ENCODE data around the gene ARHGAP23.
"Not testable (repeated sequence)": the region's sequence is repeated elsewhere in the genome, so short reads cannot be mapped to it uniquely, and the experiment has no call there.

Gene ARHGAP23

DNA sequence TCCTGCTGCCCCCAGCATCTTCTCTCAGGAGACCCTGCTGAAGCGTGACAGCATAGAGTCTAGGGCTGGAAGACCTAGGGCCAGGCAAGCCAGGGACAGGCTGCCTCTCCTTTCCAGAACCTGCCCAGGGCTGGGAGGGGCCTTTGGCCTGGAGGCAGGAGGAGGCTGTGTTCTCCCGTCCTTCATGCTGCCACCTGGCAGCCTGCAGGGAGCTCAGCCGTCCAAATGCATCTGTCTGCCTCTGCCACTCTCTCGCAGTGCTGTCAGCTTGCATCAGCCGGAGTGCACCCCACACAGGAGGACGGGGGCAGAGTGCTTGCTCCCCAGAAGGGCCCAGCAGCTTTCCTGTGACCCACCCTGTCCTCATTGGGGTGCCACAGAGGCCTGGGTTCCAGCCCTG, 31.3 kb downstream of the ARHGAP23 start:
- Mint-ChIP-seq H3K9me3 (no peaks in the 10 kb centered on the region), H3K27me3 (ENCODE audit: low read depth) (peaks cover 19% of the 10 kb centered on the region), H3K27ac (no peak overlapping the region), H3K4me1 (ENCODE audit: low read depth) (peaks cover 2% of the 10 kb centered on the region), H3K36me3 (ENCODE audit: low read depth) (no peaks in the 10 kb centered on the region), H3K4me3 (no peak overlapping the region)

DNA sequence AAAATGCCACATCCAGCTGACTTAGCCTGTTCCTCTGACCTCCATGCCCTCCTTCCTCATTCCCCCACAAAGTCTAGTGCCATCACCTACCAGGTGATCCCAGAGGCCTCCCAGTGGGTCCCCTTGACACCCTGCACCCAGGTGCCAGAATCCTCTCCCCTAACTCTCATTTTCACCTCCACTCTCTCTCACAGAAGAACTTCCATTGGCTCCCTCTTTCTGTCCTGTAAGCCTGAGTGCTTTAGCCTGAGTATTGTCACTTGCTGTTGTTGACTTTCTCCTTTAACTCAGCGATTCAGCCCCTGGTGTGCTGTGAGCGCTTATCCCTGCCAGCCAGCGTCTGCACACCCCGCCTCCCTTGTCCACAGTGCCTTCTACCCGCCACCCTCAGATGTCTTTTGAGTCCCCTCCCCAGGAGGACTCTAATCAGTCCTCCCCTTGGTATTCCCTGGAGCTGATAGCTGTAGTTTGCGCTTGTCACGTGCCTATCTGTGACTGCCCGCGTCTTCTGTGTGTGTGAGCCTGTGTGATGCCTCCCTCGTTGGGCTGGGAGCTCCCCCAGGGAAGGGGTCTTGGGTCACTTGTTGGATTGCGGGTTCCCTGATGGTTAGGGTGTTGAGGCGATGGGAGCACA, 31.9 kb downstream of the ARHGAP23 start:
- peaks cover 13% of the 10 kb centered on the region for H3K27me3 Mint-ChIP-seq (ENCODE audit: low read depth)
- H3K4me3 Mint-ChIP-seq, result no peak overlapping the region
- H3K36me3 Mint-ChIP-seq (ENCODE audit: low read depth), result no peaks in the 10 kb centered on the region
- H3K4me1 Mint-ChIP-seq (ENCODE audit: low read depth), result no peaks in the 10 kb centered on the region
- no peaks in the 10 kb centered on the region for H3K9me3 Mint-ChIP-seq
- H3K27ac Mint-ChIP-seq, result no peak overlapping the region

DNA sequence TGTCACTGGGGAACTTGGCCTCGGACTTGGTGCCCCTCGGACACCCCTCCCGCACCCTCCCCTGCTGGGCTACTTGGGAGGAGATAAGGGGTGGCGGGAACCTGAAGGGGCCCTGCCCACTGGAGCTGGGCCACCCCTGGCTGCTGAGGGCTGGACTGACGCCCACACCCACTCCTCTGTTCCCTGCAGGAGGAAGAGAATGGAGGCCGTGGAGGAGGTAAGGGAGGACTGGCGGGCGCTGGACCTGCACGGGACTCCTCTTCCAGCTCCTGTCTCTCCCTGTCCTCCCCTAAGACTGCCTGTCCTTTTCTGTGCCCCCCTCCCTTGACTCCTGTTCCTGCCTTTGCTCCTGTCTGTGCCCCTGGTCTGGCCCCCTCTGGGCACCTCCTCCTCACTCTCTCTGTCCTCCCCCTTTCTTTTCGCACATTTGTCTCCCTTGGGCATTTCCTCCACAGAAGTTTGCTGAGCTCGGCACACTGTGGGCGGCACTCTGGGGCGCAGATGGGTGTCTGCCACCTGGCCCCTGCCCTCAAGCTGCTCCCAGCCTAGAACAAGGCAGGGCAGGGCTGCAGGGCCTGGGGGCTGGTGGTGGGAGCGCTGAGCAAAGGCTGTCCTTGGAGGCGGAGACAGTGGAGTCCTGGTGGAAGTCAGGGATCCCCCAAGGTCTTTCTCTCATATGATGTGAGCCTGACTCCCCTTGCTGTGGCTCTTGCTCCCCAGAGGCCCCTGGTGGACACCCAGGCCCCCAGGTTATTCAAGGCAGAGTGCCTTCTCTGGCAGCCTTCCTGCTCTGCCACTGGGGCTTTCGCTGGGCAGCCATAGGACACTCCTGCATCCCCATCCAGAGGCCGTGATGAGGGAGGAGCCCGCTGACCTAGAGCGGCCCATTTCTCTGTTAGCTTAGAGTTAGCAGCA, 32.7 kb downstream of the ARHGAP23 start:
- Mint-ChIP-seq H3K27ac (no peak overlapping the region), H3K4me1 (ENCODE audit: low read depth) (no peaks in the 10 kb centered on the region), H3K9me3 (no peaks in the 10 kb centered on the region), H3K4me3 (no peak overlapping the region), H3K36me3 (ENCODE audit: low read depth) (no peaks in the 10 kb centered on the region), H3K27me3 (ENCODE audit: low read depth) (peaks cover 9% of the 10 kb centered on the region)

DNA sequence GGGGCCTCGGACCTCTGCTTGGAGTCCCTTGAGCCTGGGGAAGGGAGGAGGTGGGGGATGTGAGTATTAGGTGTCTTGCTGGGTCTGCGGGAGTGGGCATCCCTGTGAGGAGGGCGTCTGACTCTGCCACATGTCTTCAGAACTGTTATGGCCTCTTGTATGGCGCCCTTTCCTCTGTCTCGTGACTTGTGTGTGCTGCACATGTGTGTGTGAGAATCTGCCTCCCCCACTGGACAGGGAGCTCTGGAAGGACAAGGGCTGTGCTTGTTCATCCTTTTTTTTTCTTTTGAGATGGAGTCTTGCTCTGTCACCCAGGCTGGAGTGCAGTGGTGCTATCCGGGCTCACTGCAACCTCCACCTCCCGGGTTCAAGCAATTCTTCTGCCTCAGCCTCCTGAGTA, 33.4 kb downstream of the ARHGAP23 start:
- Mint-ChIP-seq H3K4me3 (no peak overlapping the region), H3K9me3 (no peaks in the 10 kb centered on the region), H3K27me3 (ENCODE audit: low read depth) (peaks cover 6% of the 10 kb centered on the region), H3K27ac (no peak overlapping the region), H3K4me1 (ENCODE audit: low read depth) (no peaks in the 10 kb centered on the region), H3K36me3 (ENCODE audit: low read depth) (no peaks in the 10 kb centered on the region)

DNA sequence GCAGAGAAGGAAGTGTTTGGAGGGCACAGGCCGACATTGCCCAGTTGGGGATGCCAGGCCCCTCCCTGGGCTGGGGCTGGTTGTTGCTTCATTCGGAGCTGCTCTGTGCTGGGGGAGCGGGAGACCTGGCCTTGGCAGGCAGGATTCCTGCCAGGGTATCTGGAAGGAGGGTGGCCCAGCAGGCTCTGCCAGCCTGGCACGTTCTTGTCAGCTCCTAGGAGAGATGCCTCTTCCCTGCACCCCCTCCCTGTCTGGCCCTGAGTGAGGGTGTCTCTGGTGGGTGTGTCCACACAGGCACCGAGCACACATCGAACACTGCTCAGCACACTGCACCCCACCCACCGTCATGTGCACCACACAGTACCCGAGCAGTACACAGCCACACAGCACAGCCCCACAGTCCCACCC, 35.2 kb downstream of the ARHGAP23 start:
- Mint-ChIP-seq H3K4me1 (ENCODE audit: low read depth) (no peaks in the 10 kb centered on the region), H3K9me3 (no peaks in the 10 kb centered on the region), H3K4me3 (no peak overlapping the region), H3K36me3 (ENCODE audit: low read depth) (no peaks in the 10 kb centered on the region), H3K27ac (no peak overlapping the region), H3K27me3 (ENCODE audit: low read depth) (no peaks in the 10 kb centered on the region)

DNA sequence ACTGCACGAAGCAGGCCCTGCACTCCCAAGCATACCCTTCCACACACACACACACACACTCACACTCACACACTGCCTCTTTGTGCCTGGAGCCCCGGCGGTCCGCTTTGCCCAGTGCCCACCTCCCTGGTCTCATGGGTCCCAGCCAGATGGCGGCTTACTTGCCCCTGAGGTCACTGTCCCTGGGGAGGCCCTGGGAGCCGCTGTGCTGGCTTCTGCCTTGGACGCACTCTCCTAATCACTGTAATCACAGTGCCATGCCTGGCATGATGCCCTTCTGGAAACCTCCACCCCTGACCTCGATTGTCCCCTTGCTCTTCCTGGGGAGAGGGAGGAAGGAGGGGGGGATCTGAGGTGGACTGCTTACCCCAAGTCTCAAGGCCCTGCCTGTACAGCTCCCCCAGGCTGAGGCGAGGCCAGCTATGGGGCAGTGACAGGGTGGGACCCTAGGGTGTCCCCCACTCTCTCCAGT, 36.0 kb downstream of the ARHGAP23 start:
- Mint-ChIP-seq H3K4me3 (no peak overlapping the region), H3K36me3 (ENCODE audit: low read depth) (no peaks in the 10 kb centered on the region), H3K4me1 (ENCODE audit: low read depth) (no peaks in the 10 kb centered on the region), H3K9me3 (no peaks in the 10 kb centered on the region), H3K27ac (no peak overlapping the region), H3K27me3 (ENCODE audit: low read depth) (no peaks in the 10 kb centered on the region)

DNA sequence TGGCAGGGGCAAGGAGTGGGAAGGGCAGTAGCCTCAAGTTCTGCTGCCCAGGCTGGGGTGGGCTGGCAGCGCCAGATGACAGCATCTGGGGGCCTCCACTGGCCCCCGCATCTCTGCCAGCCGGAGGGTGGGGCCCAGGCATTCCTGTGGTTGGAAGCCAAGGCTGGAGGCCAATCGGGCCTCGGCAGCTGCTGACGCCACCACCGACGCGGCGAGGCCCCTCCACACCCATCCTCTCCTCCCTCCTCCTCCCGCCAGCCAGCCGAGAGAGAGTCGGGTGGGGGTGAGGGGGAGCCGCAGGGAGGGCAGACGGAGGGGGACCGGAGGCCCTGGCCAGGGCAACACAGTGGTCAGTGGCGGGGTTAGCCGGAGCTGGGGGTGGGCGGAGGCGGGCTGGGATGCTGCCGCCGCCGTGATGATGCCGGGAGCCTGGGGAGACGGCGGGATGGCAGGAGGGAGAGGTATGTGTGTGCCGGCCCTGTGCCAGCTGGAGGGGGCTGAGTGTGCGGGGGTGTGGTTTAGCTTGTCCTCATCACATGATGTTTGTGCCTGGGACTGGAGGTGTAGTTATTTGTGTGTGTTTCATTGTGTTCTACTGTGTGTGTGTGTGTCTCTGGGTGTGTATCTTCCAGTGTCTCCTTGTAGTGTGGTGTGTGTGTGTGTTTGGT, 36.6 kb downstream of the ARHGAP23 start:
- no peaks in the 10 kb centered on the region for H3K36me3 Mint-ChIP-seq (ENCODE audit: low read depth)
- no peaks in the 10 kb centered on the region for H3K9me3 Mint-ChIP-seq
- H3K27ac Mint-ChIP-seq, result no peak overlapping the region
- H3K27me3 Mint-ChIP-seq (ENCODE audit: low read depth), result no peaks in the 10 kb centered on the region
- H3K4me3 Mint-ChIP-seq, result no peak overlapping the region
- no peaks in the 10 kb centered on the region for H3K4me1 Mint-ChIP-seq (ENCODE audit: low read depth)

DNA sequence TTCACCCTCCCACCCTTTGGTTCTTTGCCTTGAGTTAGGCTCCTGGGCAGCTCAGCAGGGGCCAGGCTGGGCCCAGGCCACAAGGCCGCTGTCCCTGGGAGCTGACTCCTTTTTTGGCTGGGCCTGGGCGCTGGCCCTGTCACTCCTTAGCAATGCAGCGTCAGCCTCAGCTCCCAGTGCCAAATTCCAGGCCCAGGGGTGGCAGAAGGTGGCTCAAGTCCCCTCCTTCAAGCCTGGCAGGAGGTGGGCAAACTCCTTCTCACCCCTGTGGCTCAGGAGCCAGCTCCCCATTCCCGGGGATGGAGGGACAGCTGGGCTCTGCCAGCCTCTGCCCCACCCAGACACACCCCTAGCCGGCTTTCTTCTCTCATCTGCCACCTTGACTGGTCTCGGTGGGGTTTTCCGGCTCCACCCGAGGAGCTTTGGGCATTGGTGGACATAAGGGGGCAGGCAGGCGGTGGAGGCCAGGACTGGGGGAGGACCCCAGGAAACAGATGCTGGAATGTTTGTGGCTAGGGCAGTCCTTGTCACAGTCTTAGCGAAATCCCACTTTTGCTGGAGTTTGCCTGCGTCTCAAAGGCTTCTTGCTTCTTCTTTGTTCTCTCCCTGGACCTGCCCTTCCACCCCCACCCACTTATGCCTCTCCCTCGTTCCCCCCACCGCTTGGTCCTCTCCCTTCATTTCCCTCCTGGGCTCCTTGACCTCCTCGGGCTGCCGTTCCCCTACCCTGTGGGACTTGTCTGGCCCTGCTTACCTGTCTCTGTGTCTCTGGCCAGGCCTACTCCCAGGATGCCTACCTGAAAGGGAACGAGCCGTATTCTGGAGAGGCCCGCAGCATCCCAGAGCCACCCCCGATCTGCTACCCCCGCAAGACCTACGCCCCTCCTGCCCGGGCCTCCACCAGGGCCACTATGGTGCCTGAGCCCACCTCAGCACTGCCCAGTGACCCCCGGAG, 37.4 kb downstream of the ARHGAP23 start:
- Mint-ChIP-seq H3K27me3 (ENCODE audit: low read depth) (no peaks in the 10 kb centered on the region), H3K4me1 (ENCODE audit: low read depth) (no peaks in the 10 kb centered on the region), H3K9me3 (no peaks in the 10 kb centered on the region), H3K27ac (no peak overlapping the region), H3K36me3 (ENCODE audit: low read depth) (no peaks in the 10 kb centered on the region), H3K4me3 (no peak overlapping the region)

DNA sequence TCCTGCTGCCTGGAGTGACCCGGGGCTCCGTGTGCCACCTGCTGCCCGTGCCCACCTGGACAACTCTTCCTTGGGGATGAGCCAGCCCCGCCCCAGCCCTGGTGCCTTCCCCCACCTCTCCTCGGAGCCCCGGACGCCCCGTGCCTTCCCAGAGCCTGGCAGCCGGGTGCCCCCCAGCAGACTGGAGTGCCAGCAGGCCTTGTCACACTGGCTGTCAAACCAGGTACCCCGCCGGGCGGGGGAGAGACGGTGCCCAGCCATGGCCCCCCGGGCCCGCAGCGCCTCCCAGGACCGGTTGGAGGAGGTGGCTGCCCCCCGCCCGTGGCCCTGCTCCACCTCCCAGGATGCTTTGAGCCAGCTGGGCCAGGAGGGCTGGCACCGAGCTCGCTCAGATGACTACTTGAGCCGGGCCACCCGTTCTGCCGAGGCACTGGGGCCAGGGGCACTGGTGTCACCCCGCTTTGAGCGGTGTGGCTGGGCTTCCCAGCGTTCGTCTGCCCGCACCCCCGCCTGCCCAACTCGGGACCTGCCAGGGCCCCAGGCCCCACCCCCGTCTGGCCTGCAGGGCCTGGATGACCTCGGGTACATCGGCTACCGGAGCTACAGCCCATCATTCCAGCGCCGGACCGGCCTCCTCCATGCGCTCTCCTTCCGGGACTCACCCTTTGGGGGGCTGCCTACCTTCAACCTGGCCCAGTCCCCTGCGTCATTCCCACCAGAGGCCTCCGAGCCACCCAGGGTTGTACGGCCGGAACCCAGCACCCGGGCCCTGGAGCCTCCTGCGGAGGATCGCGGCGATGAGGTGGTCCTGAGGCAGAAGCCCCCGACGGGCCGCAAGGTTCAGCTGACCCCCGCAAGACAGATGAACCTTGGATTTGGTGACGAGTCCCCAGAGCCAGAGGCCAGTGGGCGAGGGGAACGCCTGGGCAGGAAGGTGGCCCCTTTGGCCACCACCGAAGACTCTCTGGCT, 38.4 kb downstream of the ARHGAP23 start:
- Mint-ChIP-seq H3K36me3 (ENCODE audit: low read depth) (no peaks in the 10 kb centered on the region), H3K4me3 (no peak overlapping the region), H3K4me1 (ENCODE audit: low read depth) (no peaks in the 10 kb centered on the region), H3K9me3 (no peaks in the 10 kb centered on the region), H3K27me3 (ENCODE audit: low read depth) (no peaks in the 10 kb centered on the region), H3K27ac (no peak overlapping the region)

DNA sequence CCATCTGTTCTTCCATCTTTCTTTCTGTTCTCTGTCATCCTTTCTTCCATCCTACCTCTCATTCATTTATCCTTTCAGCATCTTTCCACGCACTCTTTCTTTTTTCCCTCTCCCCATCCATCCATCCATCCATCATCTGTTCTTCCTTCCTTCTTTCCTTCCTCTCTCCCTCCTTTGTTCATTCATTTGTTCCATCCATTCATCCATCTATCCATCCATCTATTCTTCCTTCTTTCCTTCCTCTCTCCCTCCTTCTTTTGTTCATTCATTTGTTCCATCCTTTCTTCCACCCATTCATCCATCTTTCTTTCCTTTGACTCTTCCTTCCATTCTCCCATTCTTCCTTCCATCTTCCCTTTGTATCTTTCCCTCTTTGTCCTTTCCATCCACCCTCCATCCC, 39.2 kb downstream of the ARHGAP23 start:
- Mint-ChIP-seq H3K27ac (no peak overlapping the region), H3K4me3 (no peak overlapping the region), H3K36me3 (ENCODE audit: low read depth) (no peaks in the 10 kb centered on the region), H3K4me1 (ENCODE audit: low read depth) (no peaks in the 10 kb centered on the region), H3K27me3 (ENCODE audit: low read depth) (no peaks in the 10 kb centered on the region), H3K9me3 (no peaks in the 10 kb centered on the region)

DNA sequence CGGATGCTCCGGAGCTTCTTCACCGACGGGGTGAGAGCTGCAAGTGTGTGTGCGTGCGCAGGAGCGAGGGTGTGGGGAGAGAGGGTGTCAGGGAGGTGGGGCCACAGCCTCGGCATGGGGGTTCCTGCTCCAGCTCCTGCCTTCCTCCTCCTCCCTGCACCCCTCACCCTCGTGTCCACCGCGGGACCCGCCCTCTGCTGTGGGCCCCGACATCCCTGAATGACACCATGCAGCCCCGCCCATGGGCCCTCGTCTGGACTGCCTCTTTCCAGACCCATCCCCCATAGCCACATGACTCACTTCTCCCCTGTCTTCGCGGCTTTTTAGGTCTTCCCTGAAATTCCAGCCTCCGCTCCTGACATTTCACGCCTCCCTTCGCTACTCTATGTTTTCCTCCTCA, 41.6 kb downstream of the ARHGAP23 start:
- Mint-ChIP-seq H3K4me3 (no peak overlapping the region), H3K27ac (no peak overlapping the region)

DNA sequence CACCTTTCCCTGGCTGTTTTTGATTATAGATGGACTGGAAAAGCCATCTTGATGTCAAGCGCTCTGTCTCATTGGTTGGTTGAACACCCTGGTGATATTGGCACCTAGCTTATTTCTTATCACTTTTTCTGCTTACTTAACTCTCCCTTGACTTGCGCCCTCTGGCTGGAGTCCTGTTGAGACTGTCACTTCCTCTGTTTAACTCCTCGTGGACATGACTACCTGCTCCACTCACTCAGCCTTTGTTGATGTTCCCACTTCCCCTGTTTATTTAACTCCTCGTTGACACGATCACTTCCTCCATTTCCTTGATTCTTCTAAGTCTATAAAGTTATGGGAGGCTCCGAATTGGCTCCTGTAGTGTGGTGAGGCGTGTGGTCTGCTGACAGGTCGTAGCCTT, 43.0 kb downstream of the ARHGAP23 start:
- not testable (repeated sequence) for H3K27ac Mint-ChIP-seq; H3K27me3 Mint-ChIP-seq (ENCODE audit: low read depth); H3K4me3 Mint-ChIP-seq; H3K9me3 Mint-ChIP-seq; H3K36me3 Mint-ChIP-seq (ENCODE audit: low read depth); H3K4me1 Mint-ChIP-seq (ENCODE audit: low read depth)

More for the DNA sequence above, 41.6 kb downstream of the ARHGAP23 start:
- Mint-ChIP-seq H3K36me3 (ENCODE audit: low read depth) (no peaks in the 10 kb centered on the region), H3K27me3 (ENCODE audit: low read depth) (no peaks in the 10 kb centered on the region), H3K4me1 (ENCODE audit: low read depth) (no peaks in the 10 kb centered on the region), H3K9me3 (no peaks in the 10 kb centered on the region)

DNA sequence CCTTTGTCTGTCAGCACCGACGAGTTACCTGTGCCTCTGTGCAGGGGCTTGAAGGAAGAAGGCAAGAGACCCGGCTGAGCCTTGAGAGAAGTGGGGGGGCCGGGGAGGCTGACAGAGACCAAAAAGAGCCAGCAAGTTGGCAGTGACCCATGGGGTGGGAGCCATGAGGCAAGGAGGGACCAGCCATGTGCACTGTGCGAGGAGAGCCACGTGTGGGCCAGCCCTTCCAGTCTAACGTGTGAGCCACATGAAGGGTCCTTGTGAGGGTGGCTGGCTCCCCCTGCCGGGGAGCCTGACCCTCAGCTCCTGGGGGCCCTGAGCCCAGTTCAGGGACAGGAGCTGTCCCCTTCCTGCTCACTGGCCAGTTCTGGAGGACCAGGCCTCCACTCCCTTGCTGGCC, 46.4 kb downstream of the ARHGAP23 start:
- not testable (repeated sequence) for H3K36me3 Mint-ChIP-seq (ENCODE audit: low read depth); H3K4me1 Mint-ChIP-seq (ENCODE audit: low read depth); H3K27ac Mint-ChIP-seq; H3K4me3 Mint-ChIP-seq; H3K9me3 Mint-ChIP-seq; H3K27me3 Mint-ChIP-seq (ENCODE audit: low read depth)
